IPS-NIHi11 (cell line): ENCODE results near the gene KCNC1.

Experiments used
- DNase-seq: peaks from one replicate; pipeline ENCODE4 v3.0.0; 2012; ENCODE audit warnings: mixed read lengths, low spot score

Gene KCNC1

DNA sequence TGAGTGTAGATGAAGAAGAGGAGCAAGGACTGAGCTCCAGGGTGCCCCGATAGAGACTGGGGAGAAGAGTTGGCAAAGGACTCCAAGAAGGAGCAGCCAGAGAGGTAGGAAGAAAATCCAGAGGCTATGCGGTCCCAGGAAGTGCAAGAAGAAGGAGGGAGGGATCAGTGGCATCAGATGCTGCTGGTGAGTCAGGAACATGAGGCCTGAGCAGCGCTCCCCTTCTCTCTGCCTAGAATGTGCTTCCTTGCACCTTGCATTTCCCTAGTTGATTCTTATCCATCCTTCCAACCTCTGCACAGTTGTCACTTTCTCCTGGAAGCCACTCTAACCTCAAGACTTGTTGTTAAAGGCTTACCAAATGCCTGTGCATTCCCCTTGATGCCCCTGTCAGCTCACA, 21.3 kb downstream of the KCNC1 start:
- DNase-seq, result no peak

DNA sequence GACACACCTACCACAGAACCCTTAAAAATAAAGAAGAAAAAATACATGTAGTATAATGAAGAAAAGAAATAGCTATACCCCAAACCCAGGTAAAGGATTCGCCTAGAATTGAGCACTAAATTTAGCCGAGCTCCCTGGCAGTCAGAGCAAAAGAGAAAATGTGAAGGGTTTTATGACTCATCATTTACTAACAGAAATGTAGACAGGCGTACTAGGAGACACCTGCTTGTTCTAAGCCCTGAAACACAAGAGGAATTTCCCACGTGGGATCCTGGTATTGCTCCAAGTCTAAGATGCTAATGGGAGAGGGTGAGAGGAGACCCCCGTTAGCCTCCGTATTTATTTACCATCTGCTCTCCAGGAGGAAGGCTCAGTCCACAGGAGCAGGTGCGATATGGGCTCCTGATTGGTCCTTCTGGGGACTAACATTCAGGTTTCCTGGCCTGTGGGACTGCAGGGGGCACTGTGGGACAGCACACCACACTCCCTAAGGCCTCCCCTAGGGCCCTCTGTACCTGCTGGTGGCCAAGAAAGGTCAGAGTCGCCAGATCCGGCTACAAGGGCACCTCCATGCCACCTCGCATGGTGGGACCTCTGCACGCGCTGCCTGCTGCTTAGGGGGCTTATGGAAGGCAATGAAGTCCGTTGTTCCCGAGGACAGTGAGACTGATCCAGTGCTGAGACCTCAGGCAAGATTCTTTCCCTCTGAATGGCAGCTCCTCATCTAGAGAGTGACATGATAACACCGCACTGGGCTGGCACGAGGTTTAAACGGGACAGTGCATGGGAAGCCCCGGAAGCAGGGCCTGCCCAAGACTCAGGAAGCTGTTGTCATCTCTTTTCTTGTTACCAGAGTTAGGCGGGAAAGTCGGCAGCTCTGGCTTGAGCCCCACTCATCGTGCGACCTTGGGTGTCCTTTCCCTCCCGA, 25.8 kb downstream of the KCNC1 start:
- DNase-seq, result peak; percentile 88

DNA sequence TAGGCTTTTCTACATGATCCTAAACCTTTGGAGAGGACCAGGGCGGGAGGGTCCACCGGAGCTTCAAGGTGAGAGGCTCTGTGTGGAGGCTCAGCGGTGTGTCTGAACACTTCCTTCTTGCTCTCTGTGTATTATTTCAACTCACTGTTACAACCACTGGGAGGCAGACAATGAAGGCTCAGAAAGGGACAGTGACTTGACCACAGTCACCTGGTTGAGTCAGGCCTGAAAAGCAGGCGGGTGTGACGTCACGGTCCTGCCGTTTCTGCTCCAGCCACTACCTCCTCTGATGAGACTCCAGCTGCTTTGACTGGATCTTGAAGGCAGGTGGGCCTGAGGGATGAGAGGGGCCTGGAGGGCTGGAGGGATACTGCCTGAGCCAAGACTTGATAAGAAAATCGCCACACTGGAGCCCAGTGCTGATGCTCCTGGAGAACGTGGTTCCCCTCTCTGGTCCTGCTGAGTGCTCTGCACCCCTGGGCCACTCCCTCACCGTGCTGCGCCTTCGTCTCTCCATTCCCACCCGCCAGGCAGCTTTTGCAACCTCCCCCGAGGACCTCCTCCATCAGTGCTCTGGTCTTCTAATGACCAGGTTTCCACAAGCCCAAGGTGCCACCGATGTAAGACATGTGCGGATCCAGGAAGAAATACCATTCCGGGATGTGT, 27.9 kb downstream of the KCNC1 start:
- DNase-seq, result no peak

DNA sequence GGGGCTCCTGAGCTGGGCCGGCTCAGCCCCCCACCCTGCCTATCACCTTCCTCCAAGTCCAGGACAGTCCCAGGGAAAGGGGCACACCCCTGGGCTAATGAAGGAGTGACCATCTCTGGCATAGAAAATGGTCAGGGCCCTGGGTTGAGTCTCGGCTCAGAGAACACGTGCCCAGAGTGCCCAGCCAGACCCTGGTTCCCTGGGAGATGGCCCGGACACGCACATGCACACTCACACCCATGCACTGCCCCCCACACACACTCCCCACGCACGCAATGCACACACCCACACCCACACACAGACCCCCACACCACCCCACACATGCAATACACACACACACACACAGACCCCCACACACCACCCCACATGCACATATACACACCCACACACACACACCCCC, 28.7 kb downstream of the KCNC1 start:
- no peak for DNase-seq

DNA sequence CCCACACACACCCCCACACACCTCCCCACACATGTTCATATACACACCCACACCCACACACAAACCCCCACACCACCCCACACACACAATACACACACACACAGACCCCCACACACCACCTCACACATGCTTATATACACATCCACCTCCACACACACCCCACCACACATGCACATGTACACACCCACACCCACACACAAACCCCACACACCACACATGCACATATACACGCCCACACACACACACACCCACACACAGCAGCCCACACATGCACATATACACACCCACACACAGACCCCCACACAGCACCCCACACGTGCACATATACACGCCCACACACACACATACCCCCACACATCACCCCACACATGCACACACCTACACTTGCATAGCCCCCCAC, 29.1 kb downstream of the KCNC1 start:
- no peak for DNase-seq

DNA sequence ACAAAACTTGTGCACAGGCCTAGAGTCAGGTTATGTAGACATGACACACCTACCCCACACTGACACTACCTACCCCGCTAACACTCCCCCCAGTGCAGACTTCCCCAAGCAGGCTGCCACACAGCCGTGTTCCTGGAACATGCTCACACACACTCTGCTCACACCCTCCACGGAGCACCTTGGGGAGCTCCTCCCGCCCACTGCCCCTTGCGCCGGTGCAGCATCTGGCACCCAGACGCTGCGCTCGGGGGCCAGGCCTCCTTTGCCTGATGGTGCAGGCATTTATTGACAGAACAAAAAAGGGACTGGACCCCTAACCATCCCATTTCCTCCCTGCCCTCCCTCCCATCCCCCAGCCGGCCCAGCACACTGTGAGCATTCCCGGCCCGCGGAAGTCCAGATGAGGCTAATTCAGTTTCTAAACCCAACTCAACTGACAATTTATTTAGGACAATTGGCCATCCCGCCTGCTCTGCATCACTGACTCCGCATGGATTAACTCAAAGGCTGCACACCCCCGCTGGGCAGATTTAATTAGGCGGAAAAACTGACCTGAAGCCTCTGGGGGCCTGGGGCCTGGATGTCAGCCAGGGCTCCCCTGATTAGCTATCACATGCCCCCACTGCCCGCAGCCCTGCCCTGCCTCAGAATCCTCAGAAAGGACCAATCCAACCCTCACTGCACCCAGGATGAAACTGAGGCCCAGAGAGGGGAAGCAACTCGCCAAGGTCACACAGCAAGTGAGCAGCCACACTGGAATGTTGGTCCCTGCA, 30.1 kb downstream of the KCNC1 start:
- no peak for DNase-seq

DNA sequence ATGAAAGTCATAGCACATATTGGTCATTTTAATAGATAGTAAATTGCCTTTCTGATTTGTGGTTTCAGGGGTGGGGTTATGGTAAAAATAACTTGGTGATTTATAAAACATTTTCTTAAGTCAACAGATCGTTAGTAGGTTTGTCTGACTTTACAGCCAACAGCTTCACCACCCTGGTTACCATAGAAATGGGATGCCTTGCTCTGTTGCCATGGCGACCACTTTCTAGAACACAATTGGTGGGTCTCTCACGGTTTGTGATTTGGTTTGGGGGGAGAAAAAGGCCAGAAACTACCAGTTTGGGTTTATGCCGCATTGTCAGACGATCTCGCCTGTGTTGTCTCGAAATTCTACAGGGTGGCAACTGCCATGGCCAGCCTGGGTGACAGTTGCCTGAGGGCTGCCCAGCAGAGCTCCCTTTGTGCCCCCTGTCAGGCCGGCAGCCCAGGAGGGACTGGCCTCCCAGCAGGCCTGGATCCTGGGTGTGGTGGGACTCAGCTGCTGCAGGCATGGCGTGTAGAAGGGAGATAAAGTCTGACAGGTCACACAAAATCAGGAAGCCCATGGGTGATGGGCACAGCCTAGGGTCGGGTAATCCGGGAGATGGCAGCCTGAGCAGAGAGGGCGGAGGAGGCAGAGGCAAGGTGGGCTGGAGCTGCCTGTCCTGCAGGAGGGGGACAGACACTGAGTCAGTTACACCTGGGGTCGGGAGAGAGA, 30.9 kb downstream of the KCNC1 start:
- DNase-seq, result peak; percentile 67

DNA sequence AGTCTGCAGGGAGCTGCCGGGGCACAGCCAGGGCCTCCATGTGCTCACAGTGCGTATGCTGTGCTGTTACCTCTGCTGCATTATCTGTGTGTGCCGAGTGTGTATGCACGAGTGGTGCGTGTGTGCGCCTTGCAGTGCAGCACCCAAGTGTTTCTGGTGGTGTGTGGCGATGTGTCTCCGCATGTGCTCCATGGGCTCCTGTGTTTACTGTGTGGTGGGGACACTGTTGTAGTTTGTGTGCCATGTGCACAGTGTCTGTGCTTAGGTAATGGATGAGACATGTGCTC, 31.4 kb downstream of the KCNC1 start:
- DNase-seq, result no peak

DNA sequence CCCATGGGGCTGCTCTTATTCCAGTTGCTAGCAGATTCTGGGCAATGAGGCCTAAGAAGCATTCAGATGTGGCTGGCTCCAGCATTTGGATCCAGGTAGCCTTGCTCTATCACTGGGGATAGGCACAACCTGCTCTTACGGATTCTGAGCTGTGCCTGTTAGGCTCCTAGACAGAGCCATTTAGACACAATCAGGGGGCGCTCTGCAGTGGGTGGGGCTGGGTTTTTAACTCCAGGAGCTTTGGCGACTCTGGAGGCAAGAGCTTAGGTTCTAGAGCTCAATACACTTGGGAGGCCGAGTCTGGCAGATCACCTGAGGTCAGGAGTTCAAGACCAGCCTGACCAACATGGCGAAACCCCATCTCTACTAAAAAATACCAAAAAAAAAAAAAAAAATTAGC, 32.0 kb downstream of the KCNC1 start:
- DNase-seq, result peak; percentile 37

DNA sequence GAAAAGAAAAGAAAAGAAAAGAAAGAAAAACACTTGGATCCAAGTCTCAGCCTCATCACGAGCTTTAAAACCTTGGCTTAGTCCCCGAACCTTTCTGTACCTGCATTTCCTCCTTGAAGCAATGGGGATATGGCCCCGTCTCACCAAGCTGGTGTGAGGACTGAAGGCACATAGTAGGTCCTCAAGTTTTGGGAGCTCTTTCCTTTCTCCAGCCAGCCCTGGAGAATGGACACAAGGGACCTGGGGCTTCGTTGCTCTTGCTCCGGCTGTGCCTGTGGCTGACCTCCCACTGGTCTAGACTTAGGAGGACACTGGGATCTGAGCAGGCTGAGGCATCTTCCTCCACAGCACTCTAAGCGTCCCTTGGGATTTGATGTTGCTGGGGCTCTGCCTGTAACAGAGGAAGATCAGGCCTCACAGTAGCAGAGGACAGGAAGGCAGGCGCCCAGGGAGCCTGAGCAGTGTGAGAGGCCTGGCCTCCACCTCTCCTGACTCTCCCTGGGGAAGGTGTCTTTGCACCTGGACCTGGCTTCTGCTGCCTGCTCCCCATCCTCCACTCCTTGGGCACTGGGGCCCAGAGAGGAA, 32.8 kb downstream of the KCNC1 start:
- no peak for DNase-seq

DNA sequence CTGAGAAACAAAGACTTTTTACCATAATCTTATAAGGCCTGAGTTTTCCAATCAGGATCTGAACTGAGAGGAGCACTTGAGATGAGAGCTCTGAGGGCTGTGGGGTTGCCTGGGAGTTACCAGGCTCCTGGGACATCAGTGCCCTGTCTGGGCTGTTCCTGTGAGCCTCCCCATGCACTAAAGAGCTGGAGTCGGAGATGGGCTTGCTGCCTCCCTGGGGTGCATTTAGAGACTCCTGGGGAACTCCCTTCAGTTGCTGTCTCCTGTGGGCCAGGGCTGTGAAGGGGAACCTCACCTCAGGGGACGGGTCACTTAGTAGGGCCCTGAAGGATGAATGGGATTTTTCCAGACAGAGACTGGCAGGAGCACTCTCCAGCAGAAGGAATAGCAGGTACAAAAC, 33.3 kb downstream of the KCNC1 start:
- DNase-seq, result no peak

DNA sequence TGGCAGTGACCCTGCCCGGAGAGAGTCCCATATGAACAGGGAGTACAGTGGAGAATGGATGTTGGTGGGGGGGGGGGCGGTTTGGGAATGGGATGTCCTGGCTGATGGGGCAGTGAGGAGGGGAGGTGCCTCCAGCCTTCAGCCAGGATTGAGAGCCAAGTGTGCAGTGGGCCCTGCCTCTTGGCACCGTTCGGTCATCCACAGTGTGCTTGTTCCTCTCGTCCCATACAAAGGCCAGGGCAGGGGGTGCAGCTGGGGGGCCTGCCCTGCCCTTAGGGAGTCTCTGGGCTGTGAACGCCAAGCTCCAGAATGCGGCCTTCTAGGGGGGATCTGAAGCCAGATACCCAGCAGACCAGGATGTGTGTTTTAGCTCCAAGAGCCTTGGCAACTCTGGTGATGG, 34.0 kb downstream of the KCNC1 start:
- DNase-seq, result no peak

DNA sequence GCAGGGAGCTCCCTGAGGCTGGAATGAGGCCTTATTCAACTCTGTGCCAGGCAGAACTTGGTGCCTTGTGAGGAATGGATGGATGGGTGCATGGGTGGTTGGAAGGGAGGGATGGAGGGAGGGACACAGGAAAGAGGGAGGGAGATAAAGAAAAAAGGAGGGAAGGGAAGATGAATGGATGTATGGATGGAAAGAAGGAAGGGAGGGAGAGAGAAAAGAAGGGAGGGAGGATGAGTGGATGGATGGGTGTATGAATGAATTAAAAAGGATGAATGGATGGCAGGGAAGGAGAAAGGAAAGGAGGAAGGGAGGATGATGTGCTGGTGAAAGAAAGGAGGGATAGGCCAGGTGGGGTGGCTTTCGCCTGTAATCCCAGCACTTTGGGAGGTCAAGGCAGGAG, 34.6 kb downstream of the KCNC1 start:
- no peak for DNase-seq

DNA sequence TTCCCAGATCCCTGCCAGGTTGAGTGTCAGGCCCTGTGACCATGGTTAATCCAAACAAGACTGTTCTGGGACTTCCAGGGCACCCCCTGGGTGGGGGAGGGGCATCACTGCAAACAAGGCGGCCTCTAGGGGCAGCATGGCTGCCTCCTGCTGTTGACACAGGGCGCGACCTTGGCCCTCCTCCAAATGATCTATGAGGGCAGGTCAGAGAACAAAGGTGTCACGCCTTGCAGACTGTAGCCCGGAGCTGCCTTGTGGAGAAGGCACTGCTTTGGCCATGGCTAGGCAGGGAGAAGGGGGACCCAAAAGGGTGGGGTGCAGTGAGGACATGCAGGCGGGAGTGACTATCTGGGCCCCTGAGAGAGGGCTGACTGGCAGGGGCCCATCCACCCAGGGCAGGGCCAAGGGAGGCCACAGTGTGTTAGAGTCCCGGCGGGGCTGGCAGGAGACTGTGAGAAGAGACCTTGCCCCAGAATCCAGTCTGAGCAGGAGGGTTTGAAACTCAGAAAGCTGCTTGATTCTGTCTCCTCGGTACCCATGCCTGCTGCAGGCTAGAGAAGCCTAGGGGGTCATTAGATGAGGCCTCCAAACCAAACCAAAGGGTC, 35.6 kb downstream of the KCNC1 start:
- peak; percentile 62 for DNase-seq

DNA sequence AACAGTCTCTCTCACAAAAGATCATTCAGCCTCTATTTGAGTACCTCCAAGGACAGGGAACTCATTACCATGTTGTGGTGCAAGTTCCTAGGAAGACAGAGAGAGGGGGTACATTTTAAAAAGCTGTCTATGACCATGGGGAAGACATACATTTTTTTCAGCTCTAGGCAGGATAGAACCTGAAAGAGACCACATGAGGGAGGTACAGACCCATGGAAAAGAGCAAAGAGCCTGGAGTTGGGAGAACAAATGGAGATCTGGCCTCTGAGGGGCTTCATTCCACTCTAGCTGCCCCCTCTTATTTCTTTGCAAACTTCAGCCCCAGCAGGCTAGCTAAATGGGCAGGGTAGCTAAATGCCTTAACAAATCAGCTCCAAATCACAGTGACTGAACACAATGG, 36.3 kb downstream of the KCNC1 start:
- no peak for DNase-seq

DNA sequence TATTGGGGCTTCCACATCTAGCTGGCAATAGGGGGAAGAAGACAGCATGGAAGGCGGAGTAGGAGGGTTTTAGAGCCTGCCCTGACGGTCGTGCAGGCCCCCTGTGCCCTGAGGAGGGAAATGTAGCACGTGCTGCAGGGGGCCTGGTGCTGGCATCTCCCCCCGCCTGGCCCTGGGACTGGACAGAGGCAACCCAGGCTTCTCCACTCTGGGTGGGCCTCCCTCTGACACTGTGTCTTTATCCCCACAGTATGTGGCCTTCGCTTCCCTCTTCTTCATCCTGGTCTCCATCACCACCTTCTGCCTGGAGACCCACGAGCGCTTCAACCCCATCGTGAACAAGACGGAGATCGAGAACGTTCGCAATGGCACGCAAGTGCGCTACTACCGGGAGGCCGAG, 36.8 kb downstream of the KCNC1 start:
- no peak for DNase-seq

DNA sequence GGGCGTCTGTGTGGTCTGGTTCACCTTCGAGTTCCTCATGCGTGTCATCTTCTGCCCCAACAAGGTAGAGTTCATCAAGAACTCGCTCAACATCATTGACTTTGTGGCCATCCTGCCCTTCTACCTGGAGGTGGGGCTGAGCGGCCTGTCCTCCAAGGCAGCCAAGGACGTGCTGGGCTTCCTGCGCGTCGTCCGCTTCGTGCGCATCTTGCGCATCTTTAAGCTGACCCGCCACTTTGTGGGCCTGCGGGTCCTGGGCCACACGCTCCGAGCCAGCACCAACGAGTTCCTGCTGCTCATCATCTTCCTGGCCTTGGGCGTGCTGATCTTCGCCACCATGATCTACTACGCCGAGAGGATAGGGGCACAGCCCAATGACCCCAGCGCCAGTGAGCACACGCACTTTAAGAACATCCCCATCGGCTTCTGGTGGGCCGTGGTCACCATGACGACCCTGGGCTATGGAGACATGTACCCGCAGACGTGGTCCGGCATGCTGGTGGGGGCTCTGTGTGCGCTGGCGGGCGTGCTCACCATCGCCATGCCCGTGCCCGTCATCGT, 37.3 kb downstream of the KCNC1 start:
- DNase-seq, result no peak

DNA sequence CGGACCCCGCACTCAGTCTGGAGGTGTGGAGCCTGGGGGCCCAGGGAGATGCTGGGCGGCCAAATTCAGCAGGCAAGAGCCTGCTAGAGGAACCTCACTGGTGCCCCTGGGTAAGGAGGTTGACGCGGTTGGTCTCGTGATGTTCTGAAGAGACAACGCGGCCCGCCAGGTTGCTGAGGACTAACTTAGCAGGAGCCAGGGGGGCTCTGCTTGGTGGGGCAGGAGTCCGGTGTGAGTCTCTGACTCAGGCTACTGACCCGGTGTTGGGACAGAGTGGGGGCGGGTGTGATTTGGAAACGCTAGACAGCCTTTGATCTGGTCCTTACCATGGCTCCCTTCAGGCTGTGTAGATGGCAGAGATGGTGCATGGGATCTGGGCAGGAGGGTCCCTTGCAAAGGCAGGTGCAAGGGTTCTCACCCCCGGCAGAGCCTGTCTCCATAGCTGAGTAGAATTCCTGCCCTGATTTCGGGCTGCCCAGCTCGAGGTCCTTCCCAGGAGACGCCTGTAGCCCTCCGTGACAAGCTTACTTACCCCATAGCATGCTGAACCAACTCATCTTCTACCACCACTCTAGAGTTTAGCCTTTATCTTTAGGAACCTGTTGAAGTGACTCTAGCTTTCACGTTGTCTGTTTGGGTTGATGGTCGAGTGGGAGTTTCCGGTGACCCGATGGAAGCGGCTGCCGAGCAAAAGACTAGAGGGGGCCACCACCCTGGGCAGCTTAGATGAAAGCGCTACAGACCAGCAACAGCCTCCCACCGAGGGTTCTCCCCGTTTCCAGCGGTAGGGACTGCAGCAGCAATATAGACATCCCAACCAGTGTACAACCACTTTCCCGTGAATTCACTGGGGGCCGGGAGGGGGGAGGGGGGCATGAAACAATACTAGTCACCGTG, 38.4 kb downstream of the KCNC1 start:
- no peak for DNase-seq

DNA sequence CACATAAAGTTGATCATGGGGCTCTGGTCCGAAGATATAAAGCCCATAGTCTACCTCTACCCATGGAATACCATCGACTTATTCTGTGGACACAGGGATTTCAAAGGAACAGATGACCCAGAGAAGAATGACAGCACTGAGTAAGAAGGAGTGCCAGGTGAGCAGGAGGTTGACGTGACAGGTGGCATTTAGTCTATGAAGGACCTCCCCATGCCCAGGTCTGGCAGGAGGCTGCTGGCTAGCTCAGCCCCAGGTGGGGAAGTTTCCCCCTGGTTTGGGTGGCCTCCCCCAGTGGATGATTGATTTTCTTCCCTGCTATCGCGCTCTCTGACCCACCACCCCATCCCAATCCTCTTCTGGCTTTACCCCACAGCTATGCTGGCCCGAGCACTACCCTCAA, 39.1 kb downstream of the KCNC1 start:
- DNase-seq, result no peak
